ENCODE data around the gene PARM1.

The PARM1 gene

GRCh38 chr4:75038376-75038775, 105.5 kb downstream of the PARM1 start:
- Histone ChIP-seq H3K9me3 (ENCODE audit: control insufficient read depth, insufficient read depth, low read depth, low read length) (no peaks in the 10 kb centered on the region), H3K4me1 (ENCODE audit: control insufficient read depth, insufficient read depth, low read length) (0 out of 2 replicates have a peak, but pooled peaks cover 6% of the 10 kb centered on the region), H3K4me3 (ENCODE audit: low read depth, low read length) (no peak overlapping the region), H3K36me3 (ENCODE audit: control insufficient read depth in 2 of 2, insufficient read depth in 1 of 2, low read length in 2 of 2) (no peaks in the 10 kb centered on the region), H3K27ac (ENCODE audit: extremely low read depth, low read depth, low read length) (no peak overlapping the region)
- POLR2A ChIA-PET: no interaction called here
- CTCF ChIA-PET: no interaction called here
- TF ChIP-seq ZNF626 (tag by site-specific recombination; IDR thresholded peaks at IDR 0.05) (no peak), ZBTB10 (tag by site-specific recombination; IDR thresholded peaks at IDR 0.05) (no peak), ZNF558 (tag by site-specific recombination; IDR thresholded peaks at IDR 0.05) (no peak), ZEB2 (tag by site-specific recombination; IDR thresholded peaks at IDR 0.05) (no peak), WT1 (tag by site-specific recombination; IDR thresholded peaks at IDR 0.05) (no peak), ZNF529 (tag by site-specific recombination; IDR thresholded peaks at IDR 0.05; ENCODE audit: insufficient replicate concordance) (no peak)

- no peak for TF ChIP-seq EGR2 (tag by site-specific recombination; IDR thresholded peaks at IDR 0.05; ENCODE audit: low read depth)
- no peak for TF ChIP-seq KLF7 (tag by site-specific recombination; IDR thresholded peaks at IDR 0.05; ENCODE audit: borderline replicate concordance)
- no peak for TF ChIP-seq ZNF362 (tag by site-specific recombination; IDR thresholded peaks at IDR 0.05)
- no peak for TF ChIP-seq TRIM28 (IDR thresholded peaks at IDR 0.05; ENCODE audit: borderline replicate concordance, low read length)
- no peak for TF ChIP-seq ZNF157 (tag by site-specific recombination; IDR thresholded peaks at IDR 0.05)
- no peak for TF ChIP-seq ZBTB8A (tag by site-specific recombination; IDR thresholded peaks at IDR 0.05)
- TF ChIP-seq ZNF777 (tag by site-specific recombination; IDR thresholded peaks at IDR 0.05; ENCODE audit: borderline replicate concordance): no peak
- no peak for TF ChIP-seq ZNF292 (tag by site-specific recombination; IDR thresholded peaks at IDR 0.05; ENCODE audit: borderline replicate concordance, low read depth)
- TF ChIP-seq ZNF558 (tag by site-specific recombination; IDR thresholded peaks at IDR 0.05): no peak
- TF ChIP-seq ZNF398 (tag by site-specific recombination; IDR thresholded peaks at IDR 0.05): no peak
- no peak for TF ChIP-seq SETDB1 (IDR thresholded peaks at IDR 0.05; ENCODE audit: insufficient read length, low read length)
- no peak for TF ChIP-seq ZNF354C (tag by site-specific recombination; IDR thresholded peaks at IDR 0.05; ENCODE audit: borderline replicate concordance, low read depth)
- no peak for TF ChIP-seq ZNF843 (tag by site-specific recombination; IDR thresholded peaks at IDR 0.05)
- no peak for TF ChIP-seq ZNF530 (tag by site-specific recombination; IDR thresholded peaks at IDR 0.05; ENCODE audit: low read depth)
- TF ChIP-seq ZNF148 (tag by site-specific recombination; IDR thresholded peaks at IDR 0.05; ENCODE audit: borderline replicate concordance): no peak
- TF ChIP-seq ZNF280C (tag by site-specific recombination; IDR thresholded peaks at IDR 0.05): no peak
- no peak for TF ChIP-seq HOXA7 (CRISPR knock-in tag; IDR thresholded peaks at IDR 0.05; ENCODE audit: borderline replicate concordance)
- TF ChIP-seq ZNF202 (tag by site-specific recombination; IDR thresholded peaks at IDR 0.05; ENCODE audit: borderline replicate concordance): no peak
- TF ChIP-seq ZNF24 (tag by site-specific recombination; IDR thresholded peaks at IDR 0.05): no peak
- POLR2A ChIA-PET: no interaction called here
Measured at GRCh38 chr4:75040703-75041102, 107.8 kb downstream of the PARM1 start.

More at GRCh38 chr4:75040703-75041102, 107.8 kb downstream of the PARM1 start:
- H3K4me3 ChIP-seq (ENCODE audit: low read depth, low read length): no peak overlapping the region
- CTCF ChIA-PET: no interaction called here
- 0 out of 2 replicates have a peak, but pooled peaks cover 6% of the 10 kb centered on the region for H3K4me1 ChIP-seq (ENCODE audit: control insufficient read depth, insufficient read depth, low read length)
- no peaks in the 10 kb centered on the region for H3K36me3 ChIP-seq (ENCODE audit: control insufficient read depth in 2 of 2, insufficient read depth in 1 of 2, low read length in 2 of 2)
- no peaks in the 10 kb centered on the region for H3K9me3 ChIP-seq (ENCODE audit: control insufficient read depth, insufficient read depth, low read depth, low read length)
- no peak overlapping the region for H3K27ac ChIP-seq (ENCODE audit: extremely low read depth, low read depth, low read length)
